GM23338 (cell line): ENCODE data around the gene TM7SF2. TPM values are rescaled to one million over a fixed set of nuclear protein-coding genes. Genes with fewer than 3 reads are reported as not detected.

ENCODE experiments used
- ATAC-seq: fragments of 200-7000 bp; cut with Tn5 transposase; 3 replicates; pipeline ENCODE4 v1.9.1; 2020
- DNase-seq: peaks from one replicate; pipeline ENCODE4 v3.0.0-alpha.2; 2015; ENCODE audit warnings: low spot score
- H2AFZ ChIP-seq: fragments of 200-600 bp; sonication (generic); 2 replicates; pipeline ENCODE4 v1.8.0; 2016; ENCODE audit warnings: antibody characterized with exemption, mild to moderate bottlenecking, moderate library complexity
- H3F3A ChIP-seq: fragments of 200-600 bp; sonication (generic); replicated peaks from 2 replicates; pipeline ENCODE4 v1.8.0; 2017; ENCODE audit warnings: antibody characterized with exemption, mixed run types, low read depth
- H3K27ac ChIP-seq: fragments of 200-600 bp; sonication (generic); 2 replicates; pipeline ENCODE4 v1.6.1; 2016; ENCODE audit warnings: low read depth
- H3K27me3 ChIP-seq: fragments of 200-600 bp; sonication (generic); 2 replicates; pipeline ENCODE4 v1.8.0; 2016; ENCODE audit warnings: mild to moderate bottlenecking, mixed run types, moderate library complexity; ENCODE audit not compliant: insufficient read depth
- H3K36me3 ChIP-seq: fragments of 200-600 bp; sonication (generic); 2 replicates; pipeline ENCODE4 v1.8.0; 2016; ENCODE audit warnings: mild to moderate bottlenecking; ENCODE audit not compliant: insufficient read depth
- H3K4me1 ChIP-seq: fragments of 200-600 bp; sonication (generic); 2 replicates; pipeline ENCODE4 v1.8.0; 2016; ENCODE audit warnings: mild to moderate bottlenecking, moderate library complexity; ENCODE audit not compliant: insufficient read depth
- H3K4me2 ChIP-seq: fragments of 200-600 bp; sonication (generic); 2 replicates; pipeline ENCODE4 v1.7.1; 2017; ENCODE audit warnings: mixed run types
- H3K4me3 ChIP-seq: fragments of 200-600 bp; sonication (generic); 2 replicates; pipeline ENCODE4 v1.6.1; 2016; ENCODE audit warnings: mixed run types
- H3K79me2 ChIP-seq: fragments of 200-600 bp; sonication (generic); replicated peaks from 2 replicates; pipeline ENCODE4 v1.8.0; 2017; ENCODE audit warnings: mild to moderate bottlenecking; ENCODE audit not compliant: insufficient read depth
- H3K9me2 ChIP-seq: fragments of 200-600 bp; sonication (generic); 2 replicates; pipeline ENCODE4 v1.8.0; 2017; ENCODE audit not compliant: insufficient read depth
- H4K20me1 ChIP-seq: fragments of 200-600 bp; sonication (generic); replicated peaks from 2 replicates; pipeline ENCODE4 v1.8.0; 2017; ENCODE audit warnings: mild to moderate bottlenecking; ENCODE audit not compliant: insufficient read depth
- H3K27ac Mint-ChIP-seq: 2 replicates; pipeline ENCODE4 v1.8.0; 2020; ENCODE audit warnings: inconsistent platforms, mild to moderate bottlenecking, moderate library complexity, mixed read lengths
- H3K27me3 Mint-ChIP-seq: 3 replicates; pipeline ENCODE4 v1.8.0; 2022; ENCODE audit warnings: low read depth, mild to moderate bottlenecking, moderate library complexity, mixed read lengths, inconsistent platforms; ENCODE audit not compliant: insufficient read depth, poor library complexity
- H3K36me3 Mint-ChIP-seq: 3 replicates; pipeline ENCODE4 v1.8.0; 2021; ENCODE audit warnings: low read depth, mild to moderate bottlenecking, inconsistent platforms, moderate library complexity, mixed read lengths
- H3K4me1 Mint-ChIP-seq: 3 replicates; pipeline ENCODE4 v1.8.0; 2020; ENCODE audit warnings: mild to moderate bottlenecking, inconsistent platforms, mixed read lengths
- H3K4me3 Mint-ChIP-seq: 3 replicates; pipeline ENCODE4 v1.8.0; 2021; ENCODE audit warnings: moderate library complexity, mild to moderate bottlenecking, inconsistent platforms, mixed read lengths
- H3K9me3 Mint-ChIP-seq: 3 replicates; pipeline ENCODE4 v1.8.0; 2020; ENCODE audit warnings: moderate library complexity, mild to moderate bottlenecking, inconsistent platforms, mixed read lengths
- CREB1 ChIP-seq: fragments of 250-450 bp; sonication (Bioruptor Pico); IDR thresholded peaks from 2 replicates; pipeline ENCODE4 v1.5.0; 2020; ENCODE audit warnings: low read depth, mild to moderate bottlenecking, moderate library complexity
- CTCF ChIP-seq, 2 experiments: fragments of 200-600 bp in 1 of 2; sonication (generic) in 1 of 2; conservative IDR thresholded peaks; 2 replicates each; pipeline versions ENCODE4 v1.5.1 to v1.6.1; 2016 to 2017; ENCODE audit warnings: antibody characterized with exemption in 2 of 2, low read depth in 2 of 2, mild to moderate bottlenecking in 2 of 2, moderate library complexity in 1 of 2
- ETS1 ChIP-seq: IDR thresholded peaks from 2 replicates; pipeline ENCODE4 v1.6.1; 2016; ENCODE audit warnings: antibody characterized with exemption
- EZH2 ChIP-seq: fragments of 200-600 bp; sonication (generic); IDR thresholded peaks from one replicate; pipeline ENCODE4 v1.8.0; 2017; ENCODE audit warnings: antibody characterized with exemption, mild to moderate bottlenecking, low read depth; ENCODE audit not compliant: unreplicated experiment
- EZH2phosphoT487 ChIP-seq: fragments of 200-600 bp; sonication (generic); IDR thresholded peaks from one replicate; pipeline ENCODE4 v1.8.1; 2018; ENCODE audit warnings: antibody characterized with exemption; ENCODE audit not compliant: unreplicated experiment
- JUNB ChIP-seq: IDR thresholded peaks from one replicate; pipeline ENCODE4 v1.6.1; 2016; ENCODE audit warnings: antibody characterized with exemption; ENCODE audit not compliant: unreplicated experiment
- NANOG ChIP-seq: IDR thresholded peaks from 2 replicates; pipeline ENCODE4 v1.6.1; 2016; ENCODE audit warnings: antibody characterized with exemption, borderline replicate concordance
- POLR2AphosphoS5 ChIP-seq: IDR thresholded peaks from 2 replicates; pipeline ENCODE4 v1.6.1; 2016; ENCODE audit warnings: antibody characterized with exemption, low read depth
- REST ChIP-seq: IDR thresholded peaks from one replicate; pipeline ENCODE4 v1.6.1; 2018; ENCODE audit warnings: antibody characterized with exemption; ENCODE audit not compliant: unreplicated experiment
- STAT1 ChIP-seq: IDR thresholded peaks from one replicate; pipeline ENCODE4 v1.6.1; 2016; ENCODE audit warnings: antibody characterized with exemption; ENCODE audit not compliant: unreplicated experiment
- ZNF114 ChIP-seq: fragments of 250-450 bp; sonication (Bioruptor Pico); IDR thresholded peaks from 2 replicates; pipeline ENCODE4 v1.5.0; 2020; ENCODE audit warnings: mild to moderate bottlenecking, moderate library complexity
- ZNF331 ChIP-seq: fragments of 250-450 bp; sonication (Bioruptor Pico); IDR thresholded peaks from 2 replicates; pipeline ENCODE4 v1.5.0; 2020; ENCODE audit warnings: low read depth, mild to moderate bottlenecking, moderate library complexity
- ZNF462 ChIP-seq: fragments of 250-450 bp; sonication (Bioruptor Pico); IDR thresholded peaks from 2 replicates; pipeline ENCODE4 v1.5.0; 2020; ENCODE audit warnings: mild to moderate bottlenecking, moderate library complexity
- polyA plus RNA-seq: library from polyadenylated mRNA; unstranded; fragments of >200 nt; fragmentation: Nextera tagmentation; extraction: Ambion mirVana; gene quantifications from 2 replicates; pipeline ENCODE4 v1.2.1, GENCODE V29; 2016
- total RNA-seq: library from RNA; depleted of rRNA; stranded (reverse); fragments of >200 nt; shearing (Covaris generic); gene quantifications from 2 replicates; pipeline ENCODE4 v1.2.3, GENCODE V29; 2014

The TM7SF2 gene
- total and polyA plus RNA-seq, 2 experiments from 2014 or later: 43.5 to 82.3 TPM

- no peak overlapping the region for H3K27ac ChIP-seq
- H2AFZ ChIP-seq: no peak overlapping the region
- H3F3A ChIP-seq: no peaks in the 10 kb centered on the region
- DNase-seq: no peak
- H3K9me3 Mint-ChIP-seq: no peaks in the 10 kb centered on the region
- H3K36me3 ChIP-seq: no peaks in the 10 kb centered on the region
- no peaks in the 10 kb centered on the region for H3K4me1 ChIP-seq
- H3K4me1 Mint-ChIP-seq: no peaks in the 10 kb centered on the region
- no peak overlapping the region for H3K4me2 ChIP-seq
- no peaks in the 10 kb centered on the region for H4K20me1 ChIP-seq
- H3K27me3 Mint-ChIP-seq: peaks cover 1% of the 10 kb centered on the region
- TF ChIP-seq CREB1 (CRISPR knock-in tag) (no peak), ZNF331 (CRISPR knock-in tag) (no peak), ZNF114 (CRISPR knock-in tag) (no peak), REST (no peak), ETS1 (no peak), STAT1 (no peak), EZH2 (no peak), POLR2AphosphoS5 (no peak), JUNB (no peak), EZH2phosphoT487 (no peak), CTCF (conservative IDR thresholded peaks at IDR 0.05; ENCODE audit: low read depth in 2 of 2) (no peak), NANOG (no peak), ZNF462 (CRISPR knock-in tag) (no peak)
- H3K79me2 ChIP-seq: no peaks in the 10 kb centered on the region
- H3K9me2 ChIP-seq: no peaks in the 10 kb centered on the region
- no peaks in the 10 kb centered on the region for H3K36me3 Mint-ChIP-seq
- H3K4me3 Mint-ChIP-seq: no peak overlapping the region
- ATAC-seq: no peak
- H3K27ac Mint-ChIP-seq: no peak overlapping the region
- H3K27me3 ChIP-seq: no peaks in the 10 kb centered on the region
- no peak overlapping the region for H3K4me3 ChIP-seq
These were observed 45.3 kb downstream of the TM7SF2 start for GRCh38 chr11:65156926-65157325.
